WERI-Rb-1 (cell line): Measurements from ENCODE around the gene NECTIN3.

Experiments
- DNase-seq: peaks from one replicate; pipeline ENCODE4 v3.0.0-alpha.2; 2020
- H3K27ac ChIP-seq: fragments of 250-450 bp; sonication (Bioruptor Pico); 2 replicates; pipeline ENCODE4 v1.5.1; 2020; ENCODE audit warnings: mild to moderate bottlenecking, moderate library complexity
- H3K27me3 ChIP-seq: fragments of 250-450 bp; sonication (Bioruptor Pico); 2 replicates; pipeline ENCODE4 v1.5.1; 2021; ENCODE audit warnings: mild to moderate bottlenecking, low read depth, moderate library complexity; ENCODE audit not compliant: insufficient read depth, severe bottlenecking
- H3K36me3 ChIP-seq: fragments of 250-450 bp; sonication (Bioruptor Pico); 2 replicates; pipeline ENCODE4 v1.5.1; 2020; ENCODE audit warnings: mild to moderate bottlenecking, moderate library complexity
- H3K4me3 ChIP-seq: 2 replicates; pipeline ENCODE4 v1.5.1; 2011; ENCODE audit warnings: low read depth, mild to moderate bottlenecking, control low read depth, low read length
- H3K9me3 ChIP-seq: fragments of 250-450 bp; sonication (Bioruptor Pico); 2 replicates; pipeline ENCODE4 v1.5.1; 2021; ENCODE audit warnings: mild to moderate bottlenecking, moderate library complexity; ENCODE audit not compliant: severe bottlenecking
- TF ChIP-seq, protein P1 (sequence below): IDR thresholded peaks from 2 replicates; pipeline ENCODE4 v1.5.1; 2011; ENCODE audit warnings: low read depth, mild to moderate bottlenecking, control low read depth, inconsistent platforms, low read length

The NECTIN3 gene

DNA sequence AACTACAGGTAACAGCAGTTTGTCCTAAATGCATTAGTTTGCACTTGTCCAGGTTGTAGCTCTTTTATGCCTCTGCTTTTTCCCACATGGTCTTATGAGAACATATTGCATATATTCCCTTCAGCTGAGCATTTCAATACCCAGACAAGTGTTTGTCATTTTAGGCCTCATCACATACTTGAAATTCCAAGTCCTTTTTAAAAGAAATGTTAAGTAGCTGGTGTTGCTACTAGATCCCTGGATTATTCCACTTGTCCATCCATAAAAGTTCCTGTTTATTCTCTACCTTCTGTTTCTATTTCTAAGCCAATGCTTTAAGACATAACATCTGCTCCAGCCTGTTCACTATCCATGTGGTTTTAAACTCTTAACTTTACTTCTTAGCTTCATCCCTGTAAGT, 128.4 kb downstream of the NECTIN3 start:
- H3K9me3 ChIP-seq = no peaks in the 10 kb centered on the region
- no peak overlapping the region for H3K4me3 ChIP-seq
- no peak for DNase-seq
- H3K27ac ChIP-seq = no peak overlapping the region
- no peaks in the 10 kb centered on the region for H3K36me3 ChIP-seq
- TF ChIP-seq, protein P1, sequence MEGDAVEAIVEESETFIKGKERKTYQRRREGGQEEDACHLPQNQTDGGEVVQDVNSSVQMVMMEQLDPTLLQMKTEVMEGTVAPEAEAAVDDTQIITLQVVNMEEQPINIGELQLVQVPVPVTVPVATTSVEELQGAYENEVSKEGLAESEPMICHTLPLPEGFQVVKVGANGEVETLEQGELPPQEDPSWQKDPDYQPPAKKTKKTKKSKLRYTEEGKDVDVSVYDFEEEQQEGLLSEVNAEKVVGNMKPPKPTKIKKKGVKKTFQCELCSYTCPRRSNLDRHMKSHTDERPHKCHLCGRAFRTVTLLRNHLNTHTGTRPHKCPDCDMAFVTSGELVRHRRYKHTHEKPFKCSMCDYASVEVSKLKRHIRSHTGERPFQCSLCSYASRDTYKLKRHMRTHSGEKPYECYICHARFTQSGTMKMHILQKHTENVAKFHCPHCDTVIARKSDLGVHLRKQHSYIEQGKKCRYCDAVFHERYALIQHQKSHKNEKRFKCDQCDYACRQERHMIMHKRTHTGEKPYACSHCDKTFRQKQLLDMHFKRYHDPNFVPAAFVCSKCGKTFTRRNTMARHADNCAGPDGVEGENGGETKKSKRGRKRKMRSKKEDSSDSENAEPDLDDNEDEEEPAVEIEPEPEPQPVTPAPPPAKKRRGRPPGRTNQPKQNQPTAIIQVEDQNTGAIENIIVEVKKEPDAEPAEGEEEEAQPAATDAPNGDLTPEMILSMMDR = no peak
- H3K27me3 ChIP-seq = no peaks in the 10 kb centered on the region

DNA sequence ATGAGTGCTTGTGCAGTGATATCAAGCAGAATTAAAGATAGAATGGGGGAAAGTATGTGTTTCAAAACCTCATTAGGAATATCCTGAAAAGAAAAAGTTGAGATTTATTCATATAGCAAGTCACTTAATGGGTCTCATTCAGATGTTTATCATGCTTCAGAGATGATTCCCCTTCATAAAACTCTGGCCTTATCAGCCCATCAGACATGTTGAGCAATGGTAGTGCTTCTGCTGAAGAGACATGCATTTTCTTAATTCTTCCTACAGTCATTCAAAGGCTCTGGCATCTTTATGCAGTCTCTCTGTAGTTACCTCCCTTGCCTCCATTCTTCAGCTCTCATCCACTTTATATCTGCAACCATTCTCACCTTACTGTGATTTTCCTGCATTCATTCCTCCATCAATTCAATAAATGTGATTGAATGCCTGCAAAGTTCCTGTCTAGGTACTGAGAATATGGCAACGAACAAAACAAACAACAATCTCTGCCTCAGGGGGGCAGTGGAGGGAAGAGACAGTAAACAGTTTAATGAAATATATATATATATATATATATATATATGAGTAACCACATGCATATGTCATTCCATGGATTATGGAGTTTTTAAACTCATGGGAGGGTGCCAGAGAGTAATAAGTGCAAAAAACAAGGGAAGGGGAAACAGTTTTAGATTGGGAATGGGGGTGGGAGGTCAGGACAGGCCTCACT, 138.5 kb downstream of the NECTIN3 start:
- DNase-seq = no peak
- TF ChIP-seq, protein P1 = no peak
- H3K27ac ChIP-seq = no peak overlapping the region
- no peaks in the 10 kb centered on the region for H3K27me3 ChIP-seq
- no peaks in the 10 kb centered on the region for H3K9me3 ChIP-seq
- no peaks in the 10 kb centered on the region for H3K36me3 ChIP-seq
- H3K4me3 ChIP-seq = no peak overlapping the region

DNA sequence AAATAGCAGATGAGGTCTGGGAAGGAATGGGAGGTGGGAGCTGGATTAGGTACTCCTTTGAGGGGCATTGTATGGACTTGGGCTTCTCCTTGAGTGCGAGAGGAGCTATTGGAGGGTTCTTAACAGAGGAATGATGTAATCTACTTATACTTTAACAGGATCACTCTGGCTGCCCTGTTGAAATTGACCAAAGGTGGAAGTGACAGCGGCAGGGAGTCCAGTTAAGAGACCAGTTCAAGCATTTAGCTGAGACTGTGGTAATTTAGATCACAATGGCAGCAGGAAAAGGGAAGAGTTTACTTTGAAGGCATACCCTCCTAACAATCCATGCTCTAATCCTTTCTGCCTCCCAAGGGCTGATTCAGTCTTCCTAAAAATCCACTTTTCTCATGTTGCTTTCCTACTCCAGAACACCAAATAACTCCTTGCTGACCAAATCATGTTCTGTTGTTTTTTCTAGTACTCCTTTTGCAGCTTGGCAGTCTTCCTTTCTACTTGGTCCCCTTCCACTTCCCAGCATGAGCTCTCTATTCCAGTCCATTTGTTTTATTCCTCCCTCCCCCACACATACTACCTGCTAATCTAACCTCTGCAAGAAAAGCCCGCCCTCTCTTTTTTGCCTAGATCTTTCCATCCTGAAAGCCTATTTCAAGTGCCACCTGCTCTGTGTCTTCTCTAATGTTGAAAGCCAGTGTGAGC, 139.4 kb downstream of the NECTIN3 start:
- H3K9me3 ChIP-seq = no peaks in the 10 kb centered on the region
- H3K36me3 ChIP-seq = no peaks in the 10 kb centered on the region
- DNase-seq = no peak
- H3K27ac ChIP-seq = no peak overlapping the region
- H3K27me3 ChIP-seq = no peaks in the 10 kb centered on the region
- TF ChIP-seq, protein P1 = no peak
- H3K4me3 ChIP-seq = no peak overlapping the region

DNA sequence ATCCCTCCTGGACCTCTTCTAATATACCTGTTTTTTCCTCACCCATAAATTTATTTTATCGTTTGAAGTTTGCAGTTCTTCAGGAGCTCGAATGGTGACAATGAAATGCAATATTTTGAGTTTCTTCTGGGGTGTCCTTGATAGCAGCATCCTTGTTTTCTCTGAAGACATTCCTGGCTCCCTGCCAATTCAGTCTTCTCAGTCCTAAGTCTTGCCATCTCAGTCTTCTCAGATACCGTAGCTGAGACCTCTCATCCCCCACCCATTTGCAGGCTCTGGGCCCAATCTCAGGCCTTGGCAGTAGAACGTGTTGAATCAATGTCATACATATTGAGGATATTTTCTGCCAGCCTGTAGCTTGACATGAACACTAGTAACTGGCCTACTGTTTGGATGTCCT, 140.9 kb downstream of the NECTIN3 start:
- Histone ChIP-seq H3K27ac (no peak overlapping the region), H3K36me3 (no peaks in the 10 kb centered on the region), H3K9me3 (no peaks in the 10 kb centered on the region), H3K27me3 (no peaks in the 10 kb centered on the region), H3K4me3 (no peak overlapping the region)
- TF ChIP-seq, protein P1 = no peak
- DNase-seq = no peak

DNA sequence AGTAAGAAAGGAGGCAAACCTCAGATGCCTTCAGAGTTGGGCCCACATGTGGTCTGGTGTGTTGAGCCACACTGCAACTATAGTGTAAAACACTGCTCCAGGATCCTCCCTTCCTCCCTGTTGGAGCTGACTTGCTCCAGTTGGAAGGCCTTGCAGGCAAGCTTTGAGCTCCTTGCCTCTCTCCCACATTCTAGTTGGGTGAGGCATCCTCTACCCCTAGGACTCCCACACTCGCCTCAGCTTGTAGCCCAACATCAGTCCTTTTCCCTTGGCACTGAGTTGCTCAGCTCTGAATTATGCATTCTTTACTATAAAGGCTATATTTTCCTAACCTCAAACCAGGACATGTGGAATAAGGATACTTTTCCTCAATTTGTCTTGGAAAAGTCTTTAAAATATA, 143.9 kb downstream of the NECTIN3 start:
- no peak overlapping the region for H3K4me3 ChIP-seq
- TF ChIP-seq, protein P1 = no peak

More for the DNA sequence above, 143.9 kb downstream of the NECTIN3 start:
- Histone ChIP-seq H3K27ac (no peak overlapping the region), H3K27me3 (no peaks in the 10 kb centered on the region), H3K36me3 (no peaks in the 10 kb centered on the region), H3K9me3 (no peaks in the 10 kb centered on the region)
- no peak for DNase-seq
